ENCODE measurements around the gene UNC5C.

DNA sequence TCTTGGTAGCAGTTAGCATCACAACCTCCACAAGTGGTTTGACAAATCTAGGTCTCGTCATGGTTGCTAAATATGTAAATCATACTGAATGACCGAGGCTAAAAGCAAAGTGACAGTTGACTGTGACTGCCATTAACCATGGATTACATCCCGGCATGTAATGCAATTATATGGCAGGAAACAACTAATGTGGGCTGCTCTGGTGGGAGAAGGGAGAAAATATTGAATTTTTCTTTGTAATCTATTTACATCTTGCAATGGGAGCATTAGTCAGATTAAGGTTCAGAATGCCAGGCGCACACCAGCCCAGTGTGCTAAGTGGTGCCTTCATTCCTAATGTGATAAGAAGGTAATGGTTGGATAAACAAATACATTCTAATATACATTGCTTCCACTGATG is 35.8 kb downstream of the UNC5C start:
- TF ChIP-seq SMC3 (IDR thresholded peaks at IDR 0.05; ENCODE audit: borderline replicate concordance, low read length) (no peak), MXI1 (IDR thresholded peaks at IDR 0.05; ENCODE audit: low read depth, low read length) (no peak), NR2C2 (IDR thresholded peaks at IDR 0.05; ENCODE audit: borderline replicate concordance, control insufficient read depth, insufficient read length, low read depth) (no peak)

Data from GM12878 (cell line).